H9 (cell line): ENCODE data around the gene PPP1R27. TPM values are rescaled to one million over a fixed set of nuclear protein-coding genes. Genes with fewer than 3 reads are reported as not detected.

ENCODE experiments used
- DNase-seq: peaks from one replicate; pipeline ENCODE4 v3.0.0-alpha.2; 2017
- H2AFZ ChIP-seq: one replicate; pipeline ENCODE4 v1.6.1; 2013; ENCODE audit warnings: mild to moderate bottlenecking, low read length, control low read depth, moderate library complexity
- H2AK5ac ChIP-seq: 2 replicates; pipeline ENCODE4 v1.6.1; 2013; ENCODE audit warnings: low read length, control low read depth, mixed read lengths; ENCODE audit not compliant: insufficient read length
- H2BK120ac ChIP-seq: one replicate; pipeline ENCODE4 v1.6.1; 2013; ENCODE audit warnings: low read depth, mild to moderate bottlenecking, low read length, control low read depth, inconsistent platforms; ENCODE audit not compliant: poor library complexity, severe bottlenecking
- H2BK12ac ChIP-seq: 2 replicates; pipeline ENCODE4 v1.6.1; 2013; ENCODE audit warnings: low read length, control low read depth, mixed read lengths, low read depth; ENCODE audit not compliant: insufficient read length
- H2BK15ac ChIP-seq: 2 replicates; pipeline ENCODE4 v1.6.1; 2013; ENCODE audit warnings: low read depth, low read length, control low read depth
- H2BK20ac ChIP-seq: one replicate; pipeline ENCODE4 v1.6.1; 2013; ENCODE audit warnings: low read depth, mild to moderate bottlenecking, low read length, control low read depth, inconsistent platforms; ENCODE audit not compliant: poor library complexity, severe bottlenecking
- H2BK5ac ChIP-seq: 2 replicates; pipeline ENCODE4 v1.6.1; 2013; ENCODE audit warnings: low read length, control low read depth, mixed read lengths; ENCODE audit not compliant: insufficient read length
- H3K14ac ChIP-seq: 2 replicates; pipeline ENCODE4 v1.6.1; 2013; ENCODE audit warnings: low read length, control low read depth; ENCODE audit not compliant: insufficient read depth
- H3K18ac ChIP-seq: 2 replicates; pipeline ENCODE4 v1.6.1; 2013; ENCODE audit warnings: low read depth, mild to moderate bottlenecking, mixed read lengths, low read length, control low read depth; ENCODE audit not compliant: insufficient read length
- H3K23ac ChIP-seq: 2 replicates; pipeline ENCODE4 v1.6.1; 2013; ENCODE audit warnings: low read length, control low read depth, mixed read lengths, low read depth; ENCODE audit not compliant: insufficient read length
- H3K23me2 ChIP-seq: 2 replicates; pipeline ENCODE4 v1.6.1; 2013; ENCODE audit warnings: low read depth, mild to moderate bottlenecking, mixed read lengths, low read length, control low read depth; ENCODE audit not compliant: insufficient read length, poor library complexity, severe bottlenecking
- H3K27ac ChIP-seq: 2 replicates; pipeline ENCODE4 v1.5.1; 2013; ENCODE audit warnings: low read length, control low read depth, mixed read lengths, low read depth; ENCODE audit not compliant: insufficient read length
- H3K27me3 ChIP-seq: 2 replicates; pipeline ENCODE4 v1.6.1; 2013; ENCODE audit warnings: low read length, control low read depth, inconsistent platforms; ENCODE audit not compliant: insufficient read depth
- H3K4ac ChIP-seq: 2 replicates; pipeline ENCODE4 v1.6.1; 2013; ENCODE audit warnings: low read depth, mild to moderate bottlenecking, control low read depth, inconsistent platforms, low read length, moderate library complexity
- H3K4me1 ChIP-seq: 2 replicates; pipeline ENCODE4 v1.6.1; 2013; ENCODE audit warnings: low read length, control low read depth, inconsistent platforms; ENCODE audit not compliant: insufficient read depth
- H3K4me2 ChIP-seq: 2 replicates; pipeline ENCODE4 v1.6.1; 2013; ENCODE audit warnings: low read length, control low read depth, mixed read lengths; ENCODE audit not compliant: insufficient read length, insufficient read depth
- H3K56ac ChIP-seq: 2 replicates; pipeline ENCODE4 v1.6.1; 2013; ENCODE audit warnings: low read depth, mild to moderate bottlenecking, mixed read lengths, low read length, control low read depth; ENCODE audit not compliant: insufficient read length
- H3K79me1 ChIP-seq: 2 replicates; pipeline ENCODE4 v1.6.1; 2013; ENCODE audit warnings: low read depth, mild to moderate bottlenecking, moderate library complexity, low read length, control low read depth, inconsistent platforms; ENCODE audit not compliant: insufficient read depth, poor library complexity, severe bottlenecking
- H3K79me2 ChIP-seq: 2 replicates; pipeline ENCODE4 v1.6.1; 2013; ENCODE audit warnings: low read length, control low read depth, inconsistent platforms; ENCODE audit not compliant: insufficient read depth
- H3K9ac ChIP-seq: 2 replicates; pipeline ENCODE4 v1.6.1; 2013; ENCODE audit warnings: low read length, control low read depth, mixed read lengths; ENCODE audit not compliant: insufficient read length; ENCODE audit errors: extremely low read depth
- H3K9me3 ChIP-seq: one replicate; pipeline ENCODE4 v1.6.1; 2013; ENCODE audit warnings: low read depth, low read length, inconsistent platforms; ENCODE audit not compliant: control insufficient read depth
- H3T11ph ChIP-seq: one replicate; pipeline ENCODE4 v1.6.1; 2013; ENCODE audit warnings: mild to moderate bottlenecking, low read length, control low read depth, inconsistent platforms
- H4K20me1 ChIP-seq: one replicate; pipeline ENCODE4 v1.6.1; 2013; ENCODE audit not compliant: control insufficient read depth, insufficient read length, insufficient read depth
- H4K5ac ChIP-seq: 2 replicates; pipeline ENCODE4 v1.6.1; 2013; ENCODE audit warnings: low read depth, mild to moderate bottlenecking, mixed read lengths, low read length, control low read depth; ENCODE audit not compliant: insufficient read length
- H4K8ac ChIP-seq: replicated peaks from 2 replicates; pipeline ENCODE4 v1.6.1; 2013; ENCODE audit warnings: low read length, control low read depth, mixed read lengths, low read depth; ENCODE audit not compliant: insufficient read length
- H4K91ac ChIP-seq: 2 replicates; pipeline ENCODE4 v1.6.1; 2013; ENCODE audit warnings: low read depth, mild to moderate bottlenecking, moderate library complexity, mixed read lengths, low read length, control low read depth; ENCODE audit not compliant: insufficient read length
- H3K27ac Mint-ChIP-seq, 3 experiments: 2 replicates in 2 of 3; 3 replicates in 1 of 3; pipeline ENCODE4 v1.8.0; 2020 to 2021; ENCODE audit warnings: mixed read lengths in 3 of 3, mild to moderate bottlenecking in 1 of 3, moderate library complexity in 1 of 3
- H3K27me3 Mint-ChIP-seq: 2 replicates; pipeline ENCODE4 v1.8.0; 2021; ENCODE audit warnings: low read depth, mild to moderate bottlenecking, moderate library complexity, mixed read lengths
- H3K36me3 Mint-ChIP-seq, 3 experiments: 2 replicates in 2 of 3; 3 replicates in 1 of 3; pipeline ENCODE4 v1.8.0; 2020 to 2021; ENCODE audit warnings: low read depth in 3 of 3, mixed read lengths in 3 of 3; ENCODE audit not compliant: insufficient read depth in 1 of 3
- H3K4me1 Mint-ChIP-seq, 2 experiments: 2 replicates each; pipeline ENCODE4 v1.8.0; 2020; ENCODE audit warnings: mixed read lengths in 2 of 2
- H3K4me3 Mint-ChIP-seq, 2 experiments: 2 replicates in 1 of 2; 3 replicates in 1 of 2; pipeline ENCODE4 v1.8.0; 2020 to 2021; ENCODE audit warnings: mild to moderate bottlenecking in 2 of 2, mixed read lengths in 2 of 2, moderate library complexity in 1 of 2
- H3K9me3 Mint-ChIP-seq, 2 experiments: 2 replicates in 1 of 2; 3 replicates in 1 of 2; pipeline ENCODE4 v1.8.0; 2020; ENCODE audit warnings: mild to moderate bottlenecking in 2 of 2, mixed read lengths in 2 of 2, moderate library complexity in 1 of 2
- CTCF ChIP-seq: fragments of 200-600 bp; sonication (generic); conservative IDR thresholded peaks from 3 replicates; pipeline ENCODE4 v1.8.0; 2021; ENCODE audit warnings: antibody characterized with exemption, mild to moderate bottlenecking
- WGBS: extraction: QIAGEN DNeasy Blood & Tissue Kit; methylation state at CpG from one replicate; pipeline ENCODE4 v1.1.7; 2013; ENCODE audit warnings: missing lambda C conversion rate, low lambda C conversion rate, mixed read lengths; ENCODE audit not compliant: insufficient read length; ENCODE audit errors: extremely low coverage; 5-methylcytosine and 5-hydroxymethylcytosine counted together
- total RNA-seq: library from RNA; stranded (reverse); gene quantifications from 2 replicates; pipeline ENCODE4 v1.2.1, GENCODE V29; 2021

Gene PPP1R27
- total RNA-seq, 1 experiment from 2014 or later, result 0.22 TPM

- no peaks in the 10 kb centered on the region for H3K9me3 ChIP-seq
- H4K8ac ChIP-seq, result no peak overlapping the region
- no peak for DNase-seq
- peaks cover 6% of the 10 kb centered on the region for H3K23me2 ChIP-seq
- peaks cover 61% of the 10 kb centered on the region for H3K27me3 Mint-ChIP-seq
- TF ChIP-seq CTCF, result no peak
- H3K23ac ChIP-seq, result no peak overlapping the region
- H3K27me3 ChIP-seq, result peaks cover 23% of the 10 kb centered on the region; the same call in 1 of the 2 replicates
- no peak overlapping the region for H3K4ac ChIP-seq
- peaks cover 0 to 3% of the 10 kb centered on the region in 2 experiments; a peak in 1 of 4 replicates for H3K4me1 Mint-ChIP-seq
- no peak overlapping the region for H2AK5ac ChIP-seq
- no peak overlapping the region for H3K27ac Mint-ChIP-seq
- H3K36me3 Mint-ChIP-seq, result no peaks in the 10 kb centered on the region
- no peaks in the 10 kb centered on the region for H3K4me1 ChIP-seq
- no peak overlapping the region for H3T11ph ChIP-seq
- no CpG with 5 or more reads among the region's 13 CpGs for WGBS
- no peak overlapping the region for H3K4me3 Mint-ChIP-seq
- H2BK20ac ChIP-seq, result no peak overlapping the region
- H3K4me2 ChIP-seq, result no peak overlapping the region
- no peak overlapping the region for H2AFZ ChIP-seq
- no peak overlapping the region for H3K14ac ChIP-seq
- no peak overlapping the region for H2BK15ac ChIP-seq
- no peaks in the 10 kb centered on the region; a peak in 3 of 5 replicates for H3K9me3 Mint-ChIP-seq
- H2BK5ac ChIP-seq, result no peak overlapping the region
- H2BK12ac ChIP-seq, result no peak overlapping the region
- H2BK120ac ChIP-seq, result no peak overlapping the region
- H3K79me1 ChIP-seq, result no peaks in the 10 kb centered on the region
- H3K79me2 ChIP-seq, result no peaks in the 10 kb centered on the region
- no peak overlapping the region for H4K91ac ChIP-seq
- H3K18ac ChIP-seq, result no peak overlapping the region
- H3K56ac ChIP-seq, result no peak overlapping the region
- H4K5ac ChIP-seq, result no peak overlapping the region
- H4K20me1 ChIP-seq, result no peaks in the 10 kb centered on the region
- no peak overlapping the region for H3K27ac ChIP-seq
- H3K9ac ChIP-seq, result no peak overlapping the region
These were observed 27.0 kb downstream of the PPP1R27 start for GRCh38 chr17:81807839-81808238.
